ENCODE data around the gene NKD2. TPM values are rescaled to one million over a fixed set of nuclear protein-coding genes. Genes with fewer than 3 reads are reported as not detected.

NKD2 gene
- total RNA-seq, 1 donor from 2014 or later = 0.26 TPM

DNA sequence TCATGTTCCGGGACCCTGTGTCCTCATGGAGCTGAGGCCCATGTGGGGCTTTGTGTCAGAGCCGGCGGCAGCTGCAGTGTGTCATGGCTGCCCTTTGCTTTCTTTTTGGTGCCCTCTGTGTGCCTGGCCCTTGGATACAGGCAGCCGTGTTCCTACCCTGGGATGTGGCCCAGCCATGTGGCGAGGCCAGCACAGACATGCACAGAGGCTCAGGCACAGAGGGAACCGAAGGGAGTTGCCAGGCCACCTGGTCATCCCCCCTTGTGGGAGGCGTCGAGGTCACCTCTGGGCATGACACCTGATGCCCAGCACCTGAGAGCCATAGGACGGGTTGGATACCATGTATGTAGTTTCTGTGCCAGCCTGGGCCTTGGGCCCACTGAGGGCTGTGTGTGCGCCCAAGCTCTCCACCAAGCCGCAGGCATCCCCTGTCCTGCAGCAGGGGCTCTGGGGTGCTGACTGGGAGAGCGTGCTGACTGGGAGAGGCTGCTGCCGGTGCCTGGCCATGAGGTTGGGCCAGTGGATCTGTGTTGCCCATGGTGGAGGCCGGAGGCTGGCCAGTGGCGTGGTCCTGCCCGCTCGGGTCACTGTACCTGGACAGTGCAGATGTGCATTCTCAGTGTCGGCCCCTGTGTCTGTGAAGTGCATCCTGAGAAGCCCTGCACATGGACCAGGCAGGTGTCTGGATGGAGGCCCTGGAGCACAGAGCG, 4.8 kb downstream of the NKD2 start:
- TF ChIP-seq, protein P1, sequence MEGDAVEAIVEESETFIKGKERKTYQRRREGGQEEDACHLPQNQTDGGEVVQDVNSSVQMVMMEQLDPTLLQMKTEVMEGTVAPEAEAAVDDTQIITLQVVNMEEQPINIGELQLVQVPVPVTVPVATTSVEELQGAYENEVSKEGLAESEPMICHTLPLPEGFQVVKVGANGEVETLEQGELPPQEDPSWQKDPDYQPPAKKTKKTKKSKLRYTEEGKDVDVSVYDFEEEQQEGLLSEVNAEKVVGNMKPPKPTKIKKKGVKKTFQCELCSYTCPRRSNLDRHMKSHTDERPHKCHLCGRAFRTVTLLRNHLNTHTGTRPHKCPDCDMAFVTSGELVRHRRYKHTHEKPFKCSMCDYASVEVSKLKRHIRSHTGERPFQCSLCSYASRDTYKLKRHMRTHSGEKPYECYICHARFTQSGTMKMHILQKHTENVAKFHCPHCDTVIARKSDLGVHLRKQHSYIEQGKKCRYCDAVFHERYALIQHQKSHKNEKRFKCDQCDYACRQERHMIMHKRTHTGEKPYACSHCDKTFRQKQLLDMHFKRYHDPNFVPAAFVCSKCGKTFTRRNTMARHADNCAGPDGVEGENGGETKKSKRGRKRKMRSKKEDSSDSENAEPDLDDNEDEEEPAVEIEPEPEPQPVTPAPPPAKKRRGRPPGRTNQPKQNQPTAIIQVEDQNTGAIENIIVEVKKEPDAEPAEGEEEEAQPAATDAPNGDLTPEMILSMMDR (IDR thresholded peaks at IDR 0.05; ENCODE audit: insufficient read depth, low read length, severe bottlenecking) = no peak
- no peak for FAIRE-seq
- peaks cover 20% of the 10 kb centered on the region for H3K27me3 ChIP-seq (ENCODE audit: control insufficient read depth, insufficient read depth, low read length)

DNA sequence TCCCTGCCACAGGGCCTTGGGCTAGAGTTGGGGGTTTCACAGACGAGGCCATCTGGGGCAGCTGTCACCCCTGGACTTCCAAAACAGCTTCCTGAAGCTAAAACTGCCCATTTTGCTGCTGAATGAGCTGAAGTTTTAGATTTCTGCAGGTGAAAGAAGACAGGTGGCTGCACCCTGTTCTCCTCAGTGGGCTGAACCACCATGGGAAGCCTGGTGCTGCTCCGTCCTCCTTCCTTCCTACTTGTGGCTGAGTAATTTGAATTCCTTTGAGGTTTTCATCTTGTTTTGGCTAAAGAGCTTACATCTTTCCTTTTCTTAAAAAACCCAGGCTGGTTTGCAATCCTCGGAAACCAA, 5.3 kb downstream of the NKD2 start:
- TF ChIP-seq, protein P1 (IDR thresholded peaks at IDR 0.05; ENCODE audit: insufficient read depth, low read length, severe bottlenecking) = no peak
- Histone ChIP-seq H3K36me3 (ENCODE audit: control insufficient read depth, insufficient read depth, low read length) (no peaks in the 10 kb centered on the region), H3K27me3 (ENCODE audit: control insufficient read depth, insufficient read depth, low read length) (peaks cover 19% of the 10 kb centered on the region), H3K4me3 (ENCODE audit: low read depth, low read length) (no peak overlapping the region)
- DNase-seq (ENCODE audit: low read depth) (no peak), FAIRE-seq (no peak)

More for the DNA sequence above, 4.8 kb downstream of the NKD2 start:
- H3K36me3 ChIP-seq (ENCODE audit: control insufficient read depth, insufficient read depth, low read length) = no peaks in the 10 kb centered on the region
- DNase-seq (ENCODE audit: low read depth) = no peak
- no peak overlapping the region for H3K4me3 ChIP-seq (ENCODE audit: low read depth, low read length)

DNA sequence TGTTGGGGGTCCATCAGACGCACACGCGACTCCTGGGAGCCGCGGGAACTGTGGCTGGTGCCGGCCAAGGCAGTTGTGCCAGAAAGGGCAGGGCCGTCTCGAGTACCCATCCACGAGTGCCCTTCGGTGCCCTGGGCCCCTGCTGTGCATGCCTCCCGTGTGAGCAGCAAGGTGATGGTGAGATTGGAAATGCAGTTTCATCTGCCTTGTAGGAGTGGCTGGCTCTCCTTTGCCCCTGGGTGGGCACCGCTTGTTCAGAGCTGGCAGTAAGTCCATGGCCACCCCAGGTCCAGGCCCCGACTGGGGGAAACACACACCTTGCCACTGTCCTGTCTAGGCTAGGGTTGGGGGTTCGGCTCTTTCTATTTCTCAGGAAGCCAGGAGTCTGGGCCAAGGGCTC, 5.7 kb downstream of the NKD2 start:
- Histone ChIP-seq H3K4me3 (ENCODE audit: low read depth, low read length) (no peak overlapping the region), H3K27me3 (ENCODE audit: control insufficient read depth, insufficient read depth, low read length) (peaks cover 17% of the 10 kb centered on the region), H3K36me3 (ENCODE audit: control insufficient read depth, insufficient read depth, low read length) (no peaks in the 10 kb centered on the region)
- DNase-seq (ENCODE audit: low read depth) (no peak), FAIRE-seq (no peak)
- TF ChIP-seq, protein P1 (IDR thresholded peaks at IDR 0.05; ENCODE audit: insufficient read depth, low read length, severe bottlenecking) = no peak

DNA sequence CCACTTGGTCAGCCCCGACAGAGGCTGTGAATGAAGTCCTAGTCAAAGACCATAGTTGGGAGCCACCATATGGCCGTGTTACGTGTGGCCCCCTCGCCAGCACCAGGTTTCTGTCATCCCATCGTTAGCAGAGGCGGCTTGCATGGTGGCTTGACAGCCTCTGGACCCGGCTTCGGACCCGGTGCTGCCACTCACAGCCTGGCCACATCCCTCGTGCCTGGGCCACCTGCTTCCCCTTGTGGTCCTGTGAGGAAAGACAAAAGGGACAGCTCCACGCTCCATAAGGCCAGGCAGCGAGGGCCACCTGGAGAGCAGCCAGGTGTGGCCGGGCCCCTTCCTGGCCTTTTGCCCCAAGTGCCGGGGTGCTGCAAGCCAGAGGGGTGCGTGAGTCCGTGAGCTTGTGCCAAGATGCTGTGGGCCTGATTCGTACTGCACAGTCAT, 6.2 kb downstream of the NKD2 start:
- Histone ChIP-seq H3K4me3 (ENCODE audit: low read depth, low read length) (no peak overlapping the region), H3K27me3 (ENCODE audit: control insufficient read depth, insufficient read depth, low read length) (peaks cover 13% of the 10 kb centered on the region), H3K36me3 (ENCODE audit: control insufficient read depth, insufficient read depth, low read length) (no peaks in the 10 kb centered on the region)
- FAIRE-seq (no peak), DNase-seq (ENCODE audit: low read depth) (no peak)
- TF ChIP-seq, protein P1 (IDR thresholded peaks at IDR 0.05; ENCODE audit: insufficient read depth, low read length, severe bottlenecking) = no peak

DNA sequence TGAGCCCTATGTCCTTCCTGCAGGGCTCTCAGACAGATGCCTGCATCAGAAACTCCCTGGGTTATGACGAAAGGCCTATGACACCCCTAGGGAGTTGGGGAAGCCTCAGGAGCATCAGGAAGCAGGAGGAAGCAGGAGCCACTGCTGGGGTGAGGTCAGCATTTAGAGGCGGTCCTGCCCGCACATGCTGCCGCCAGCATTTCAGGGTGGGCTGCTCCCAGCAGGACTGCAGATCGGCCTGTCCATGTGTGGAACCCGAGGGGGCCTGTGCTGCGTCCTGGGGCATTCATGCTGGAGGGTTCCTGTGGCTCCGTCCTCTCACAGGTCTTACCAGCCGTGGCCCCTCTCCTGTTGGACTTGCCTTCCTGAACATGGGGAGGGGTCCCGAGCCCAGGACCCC, 6.9 kb downstream of the NKD2 start:
- Histone ChIP-seq H3K36me3 (ENCODE audit: control insufficient read depth, insufficient read depth, low read length) (no peaks in the 10 kb centered on the region), H3K4me3 (ENCODE audit: low read depth, low read length) (no peak overlapping the region), H3K27me3 (ENCODE audit: control insufficient read depth, insufficient read depth, low read length) (peaks cover 6% of the 10 kb centered on the region)
- FAIRE-seq (no peak), DNase-seq (ENCODE audit: low read depth) (no peak)
- TF ChIP-seq, protein P1 (IDR thresholded peaks at IDR 0.05; ENCODE audit: insufficient read depth, low read length, severe bottlenecking) = no peak

DNA sequence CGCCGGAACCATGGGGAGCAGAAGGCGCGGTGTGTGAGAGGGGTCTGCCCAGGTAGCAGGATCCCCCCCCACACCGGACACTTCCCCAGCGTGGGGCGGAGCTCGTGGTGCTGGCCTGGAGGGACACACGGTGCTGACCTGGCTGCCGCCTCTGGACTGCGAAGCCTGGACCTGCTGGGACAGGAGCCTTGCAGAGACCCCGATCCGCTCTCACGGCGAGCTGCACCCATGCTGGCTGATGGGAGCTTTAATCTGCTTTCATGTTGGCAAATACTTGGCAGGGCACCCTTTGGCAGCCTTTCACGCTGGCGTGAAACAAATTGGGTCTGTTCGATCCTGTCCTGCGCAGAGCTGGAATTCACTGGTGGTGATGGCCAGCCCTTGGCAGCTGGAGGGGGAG, 7.4 kb downstream of the NKD2 start:
- TF ChIP-seq, protein P1 (IDR thresholded peaks at IDR 0.05; ENCODE audit: insufficient read depth, low read length, severe bottlenecking) = no peak
- H3K36me3 ChIP-seq (ENCODE audit: control insufficient read depth, insufficient read depth, low read length) = no peaks in the 10 kb centered on the region
- no peak overlapping the region for H3K4me3 ChIP-seq (ENCODE audit: low read depth, low read length)
- DNase-seq (ENCODE audit: low read depth) = no peak
- FAIRE-seq = no peak
- H3K27me3 ChIP-seq (ENCODE audit: control insufficient read depth, insufficient read depth, low read length) = peaks cover 3% of the 10 kb centered on the region
